ENCODE results near the gene KLHL2. TPM values are rescaled to one million over a fixed set of nuclear protein-coding genes. Genes with fewer than 3 reads are reported as not detected.
"Not testable (repeated sequence)": the region's sequence is repeated elsewhere in the genome, so short reads cannot be mapped to it uniquely, and the experiment has no call there.

The KLHL2 gene
- total and polyA plus RNA-seq, 2 donors (not counting 3 experiments of a cell fraction or from before 2014, with no cell fraction given) = 9.9 to 22.1 TPM

DNA sequence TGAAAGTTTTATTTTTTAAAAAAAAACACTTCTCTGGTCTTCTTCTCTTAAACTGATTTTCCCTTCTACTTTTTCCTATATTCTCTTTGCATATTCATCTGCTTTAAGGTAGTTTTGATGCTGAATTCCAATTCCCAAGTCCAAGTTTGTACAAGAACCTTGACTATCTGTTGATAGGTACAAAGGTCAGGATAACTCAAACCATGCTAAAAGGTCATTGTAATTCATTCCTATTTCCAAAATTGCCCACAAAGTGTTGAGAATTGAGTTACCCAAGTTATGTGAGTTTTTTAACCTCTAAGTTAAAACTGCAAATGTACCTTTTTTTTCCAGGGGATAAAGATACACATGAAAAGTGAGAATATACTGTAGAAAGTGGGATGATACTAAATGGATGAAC lies 48.6 kb upstream of the KLHL2 start:
- H3K27me3 ChIP-seq (ENCODE audit: control insufficient read depth in 2 of 2, insufficient read depth in 2 of 2, low read length in 2 of 2) = peaks cover 0 to 2% of the 10 kb centered on the region in 2 experiments
- TF ChIP-seq EZH2 (IDR thresholded peaks at IDR 0.05; ENCODE audit: borderline replicate concordance, low read depth, low read length, severe bottlenecking) = no peak
- H3K4me1 ChIP-seq (ENCODE audit: control insufficient read depth, extremely low read depth, insufficient read depth, low read length) = no peaks in the 10 kb centered on the region
- H3K36me3 ChIP-seq (ENCODE audit: control insufficient read depth in 2 of 2, extremely low read depth in 1 of 2, insufficient read depth in 2 of 2, low read length in 2 of 2) = no peaks in the 10 kb centered on the region
- FAIRE-seq = no peak
- H2AFZ ChIP-seq (ENCODE audit: low read depth, low read length) = no peak overlapping the region
- H3K9me1 ChIP-seq (replicated peaks; ENCODE audit: control insufficient read depth, extremely low read depth, insufficient read depth, low read length) = no peaks in the 10 kb centered on the region
- intact Hi-C loops (cut with micrococcal nuclease) = no loop called here
- H3K27ac ChIP-seq (ENCODE audit: insufficient read depth, low read depth, low read length) = no peak overlapping the region
- DNase-seq (ENCODE audit: low read depth, low spot score) = no peak
- H4K20me1 ChIP-seq (replicated peaks; ENCODE audit: control insufficient read depth, extremely low read depth, insufficient read depth, low read length) = no peaks in the 10 kb centered on the region
- no peaks in the 10 kb centered on the region for H3K9me3 ChIP-seq (replicated peaks; ENCODE audit: control insufficient read depth, insufficient read depth, low read length)
- ChIA-PET POLR2A (no interaction called here), CTCF (no interaction called here)
- no peak overlapping the region for H3K4me3 ChIP-seq (replicated peaks in 1 of 3; ENCODE audit: insufficient read depth in 1 of 3, low read depth in 1 of 3, low read length in 3 of 3)
- no TSS peak for BruUV-seq (replicated peaks)
- H3K9ac ChIP-seq (replicated peaks; ENCODE audit: extremely low read depth, insufficient read depth, low read length) = no peak overlapping the region
- no peak overlapping the region for H3K4me2 ChIP-seq (ENCODE audit: insufficient read depth, low read length)
- H3K79me2 ChIP-seq (ENCODE audit: control insufficient read depth, insufficient read depth, low read length) = no peaks in the 10 kb centered on the region
- dilution Hi-C loops (cut with MboI; ENCODE audit: extremely low pct_ligation_motif_present, low sequenced_read_pairs) = no loop called here

DNA sequence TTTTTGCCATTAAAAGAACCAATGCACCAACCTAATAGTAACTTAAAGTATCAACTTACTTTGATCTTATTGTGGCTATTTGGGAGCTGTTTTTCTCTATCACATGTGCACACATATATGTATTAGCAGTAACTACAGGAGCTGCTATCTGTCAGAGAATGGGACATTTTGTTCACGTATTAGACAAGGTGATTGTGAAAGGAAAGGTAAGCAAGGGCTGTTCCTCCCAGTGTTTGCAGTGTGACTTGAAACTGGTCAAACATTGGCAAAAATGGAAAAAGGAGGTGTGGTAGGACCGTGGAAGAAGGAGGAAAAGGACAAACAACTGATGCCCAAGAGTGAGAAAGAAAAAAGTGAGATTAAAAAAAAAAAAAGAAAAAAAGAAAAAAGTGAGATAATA lies 43.1 kb upstream of the KLHL2 start:
- Histone ChIP-seq H4K20me1 (replicated peaks; ENCODE audit: control insufficient read depth, extremely low read depth, insufficient read depth, low read length) (no peaks in the 10 kb centered on the region), H3K9me3 (replicated peaks; ENCODE audit: control insufficient read depth, insufficient read depth, low read length) (no peaks in the 10 kb centered on the region), H3K9me1 (replicated peaks; ENCODE audit: control insufficient read depth, extremely low read depth, insufficient read depth, low read length) (no peaks in the 10 kb centered on the region), H2AFZ (ENCODE audit: low read depth, low read length) (no peak overlapping the region), H3K9ac (replicated peaks; ENCODE audit: extremely low read depth, insufficient read depth, low read length) (no peak overlapping the region), H3K79me2 (ENCODE audit: control insufficient read depth, insufficient read depth, low read length) (no peaks in the 10 kb centered on the region), H3K4me2 (ENCODE audit: insufficient read depth, low read length) (no peak overlapping the region), H3K36me3 (ENCODE audit: control insufficient read depth in 2 of 2, extremely low read depth in 1 of 2, insufficient read depth in 2 of 2, low read length in 2 of 2) (no peaks in the 10 kb centered on the region), H3K4me1 (ENCODE audit: control insufficient read depth, extremely low read depth, insufficient read depth, low read length) (no peaks in the 10 kb centered on the region), H3K27ac (ENCODE audit: insufficient read depth, low read depth, low read length) (no peak overlapping the region), H3K27me3 (ENCODE audit: control insufficient read depth in 2 of 2, insufficient read depth in 2 of 2, low read length in 2 of 2) (peaks cover 1 to 2% of the 10 kb centered on the region in 2 experiments), H3K4me3 (replicated peaks in 1 of 3; ENCODE audit: insufficient read depth in 1 of 3, low read depth in 1 of 3, low read length in 3 of 3) (no peak overlapping the region)
- FAIRE-seq (no peak), DNase-seq (ENCODE audit: low read depth, low spot score) (no peak)
- dilution Hi-C loops (cut with MboI; ENCODE audit: extremely low pct_ligation_motif_present, low sequenced_read_pairs) = no loop called here
- intact Hi-C loops (cut with micrococcal nuclease) = no loop called here
- no TSS peak for BruUV-seq (replicated peaks)
- ChIA-PET POLR2A (no interaction called here), CTCF (interaction anchor here (1.8 kb wide), 1 partner anchor 33 kb away, joined by 6 read pairs; no protein-coding TSS in a partner anchor)
- TF ChIP-seq, protein P1, sequence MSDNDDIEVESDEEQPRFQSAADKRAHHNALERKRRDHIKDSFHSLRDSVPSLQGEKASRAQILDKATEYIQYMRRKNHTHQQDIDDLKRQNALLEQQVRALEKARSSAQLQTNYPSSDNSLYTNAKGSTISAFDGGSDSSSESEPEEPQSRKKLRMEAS (IDR thresholded peaks at IDR 0.05; ENCODE audit: insufficient read depth, insufficient read length) = no peak
- TF ChIP-seq GATA2 (IDR thresholded peaks at IDR 0.05; ENCODE audit: insufficient read depth, insufficient read length, low read depth, low read length) = no peak
- TF ChIP-seq POLR2AphosphoS5 (IDR thresholded peaks at IDR 0.05; ENCODE audit: insufficient read depth, low read depth, low read length) = no peak
- no peak for TF ChIP-seq POLR2A (IDR thresholded peaks at IDR 0.05; ENCODE audit: low read depth, low read length)
- TF ChIP-seq JUN (IDR thresholded peaks at IDR 0.05; ENCODE audit: borderline replicate concordance, insufficient read depth, insufficient read length, low read depth) = no peak
- TF ChIP-seq, protein P2, sequence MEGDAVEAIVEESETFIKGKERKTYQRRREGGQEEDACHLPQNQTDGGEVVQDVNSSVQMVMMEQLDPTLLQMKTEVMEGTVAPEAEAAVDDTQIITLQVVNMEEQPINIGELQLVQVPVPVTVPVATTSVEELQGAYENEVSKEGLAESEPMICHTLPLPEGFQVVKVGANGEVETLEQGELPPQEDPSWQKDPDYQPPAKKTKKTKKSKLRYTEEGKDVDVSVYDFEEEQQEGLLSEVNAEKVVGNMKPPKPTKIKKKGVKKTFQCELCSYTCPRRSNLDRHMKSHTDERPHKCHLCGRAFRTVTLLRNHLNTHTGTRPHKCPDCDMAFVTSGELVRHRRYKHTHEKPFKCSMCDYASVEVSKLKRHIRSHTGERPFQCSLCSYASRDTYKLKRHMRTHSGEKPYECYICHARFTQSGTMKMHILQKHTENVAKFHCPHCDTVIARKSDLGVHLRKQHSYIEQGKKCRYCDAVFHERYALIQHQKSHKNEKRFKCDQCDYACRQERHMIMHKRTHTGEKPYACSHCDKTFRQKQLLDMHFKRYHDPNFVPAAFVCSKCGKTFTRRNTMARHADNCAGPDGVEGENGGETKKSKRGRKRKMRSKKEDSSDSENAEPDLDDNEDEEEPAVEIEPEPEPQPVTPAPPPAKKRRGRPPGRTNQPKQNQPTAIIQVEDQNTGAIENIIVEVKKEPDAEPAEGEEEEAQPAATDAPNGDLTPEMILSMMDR (IDR thresholded peaks at IDR 0.05; ENCODE audit: extremely low read depth in 1 of 2, insufficient read depth in 1 of 2, low read depth in 1 of 2, low read length in 2 of 2) = no peak
- TF ChIP-seq FOS (IDR thresholded peaks at IDR 0.05; ENCODE audit: borderline replicate concordance, insufficient read depth, low read length) = no peak
- no peak for TF ChIP-seq MYC (IDR thresholded peaks at IDR 0.05; ENCODE audit: low read depth, low read length)
- TF ChIP-seq EZH2 (IDR thresholded peaks at IDR 0.05; ENCODE audit: borderline replicate concordance, low read depth, low read length, severe bottlenecking) = no peak

DNA sequence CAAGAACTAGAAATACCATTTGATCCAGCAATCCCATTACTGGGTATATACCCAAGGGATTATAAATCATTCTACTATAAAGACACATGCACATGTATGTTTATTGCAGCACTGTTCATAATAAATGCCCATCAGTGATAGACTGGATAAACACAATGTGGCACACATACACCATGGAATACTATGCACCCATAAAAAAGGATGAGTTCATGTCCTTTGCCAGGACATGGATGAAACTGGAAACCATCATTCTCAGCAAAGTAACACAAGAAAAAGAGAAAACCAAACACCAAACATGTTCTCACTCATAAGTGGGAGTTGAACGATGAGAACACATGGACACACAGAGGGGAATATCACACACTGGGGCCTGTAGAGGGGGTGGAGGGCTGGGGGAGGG lies 40.5 kb upstream of the KLHL2 start:
- intact Hi-C loops (cut with micrococcal nuclease); H3K9me1 ChIP-seq (replicated peaks; ENCODE audit: control insufficient read depth, extremely low read depth, insufficient read depth, low read length); H3K4me1 ChIP-seq (ENCODE audit: control insufficient read depth, extremely low read depth, insufficient read depth, low read length); DNase-seq (ENCODE audit: low read depth, low spot score); CTCF ChIA-PET; H2AFZ ChIP-seq (ENCODE audit: low read depth, low read length); H3K4me2 ChIP-seq (ENCODE audit: insufficient read depth, low read length); H3K36me3 ChIP-seq (ENCODE audit: control insufficient read depth in 2 of 2, extremely low read depth in 1 of 2, insufficient read depth in 2 of 2, low read length in 2 of 2); H3K79me2 ChIP-seq (ENCODE audit: control insufficient read depth, insufficient read depth, low read length); H3K9me3 ChIP-seq (replicated peaks; ENCODE audit: control insufficient read depth, insufficient read depth, low read length); BruUV-seq (replicated peaks); dilution Hi-C loops (cut with MboI; ENCODE audit: extremely low pct_ligation_motif_present, low sequenced_read_pairs); H3K9ac ChIP-seq (replicated peaks; ENCODE audit: extremely low read depth, insufficient read depth, low read length); H3K27me3 ChIP-seq (ENCODE audit: control insufficient read depth in 2 of 2, insufficient read depth in 2 of 2, low read length in 2 of 2); POLR2A ChIA-PET; FAIRE-seq; H3K4me3 ChIP-seq (replicated peaks in 1 of 3; ENCODE audit: insufficient read depth in 1 of 3, low read depth in 1 of 3, low read length in 3 of 3); H4K20me1 ChIP-seq (replicated peaks; ENCODE audit: control insufficient read depth, extremely low read depth, insufficient read depth, low read length); H3K27ac ChIP-seq (ENCODE audit: insufficient read depth, low read depth, low read length): not testable (repeated sequence)

Data from endothelial cell of umbilical vein (primary cell).